H1 (cell line): Measurements from ENCODE around the gene PTPRG. TPM values are rescaled to one million over a fixed set of nuclear protein-coding genes. Genes with fewer than 3 reads are reported as not detected.
"Not testable (repeated sequence)": the region's sequence is repeated elsewhere in the genome, so short reads cannot be mapped to it uniquely, and the experiment has no call there.

Source experiments
- CTCF ChIA-PET: fragments of 300-600 bp; sonication (Branson Sonifier 250); formaldehyde crosslinking; loops from one replicate; lab custom pipeline; 2021; ENCODE audit not compliant: partially characterized antibody; lab: Charles Lee
- POLR2A ChIA-PET: fragments of 300-600 bp; sonication (Branson Sonifier 250); formaldehyde crosslinking; loops from one replicate; lab custom pipeline; 2021; ENCODE audit warnings: inconsistent platforms; ENCODE audit not compliant: partially characterized antibody; lab: Charles Lee
- DNase-seq, 2 experiments: peaks; one replicate each; pipeline versions ENCODE4 v3.0.0 to v3.0.0-alpha.2; 2010 to 2022; ENCODE audit warnings: low spot score in 2 of 2, low read depth in 1 of 2, mixed read lengths in 1 of 2
- FAIRE-seq: peaks from 2 replicates; lab custom pipeline; 2011; peaks lifted over from hg19 to GRCh38; lab: Jason Lieb, UNC
- H2AFZ ChIP-seq: 2 replicates; pipeline ENCODE4 v1.8.1; 2012; ENCODE audit warnings: low read length, inconsistent platforms
- H2AK5ac ChIP-seq: 2 replicates; pipeline ENCODE4 v1.6.1; 2013; ENCODE audit warnings: low read depth, low read length
- H2BK120ac ChIP-seq: replicated peaks from 2 replicates; pipeline ENCODE3; 2013; ENCODE audit warnings: low read depth, low read length, inconsistent platforms
- H2BK12ac ChIP-seq: 2 replicates; pipeline ENCODE4 v1.6.1; 2013; ENCODE audit warnings: low read depth, low read length
- H2BK15ac ChIP-seq: 2 replicates; pipeline ENCODE4 v1.6.1; 2013; ENCODE audit warnings: low read length
- H2BK20ac ChIP-seq: 2 replicates; pipeline ENCODE4 v1.6.1; 2013; ENCODE audit warnings: low read length
- H2BK5ac ChIP-seq: 2 replicates; pipeline ENCODE4 v1.6.1; 2013; ENCODE audit warnings: low read depth, low read length
- H3K14ac ChIP-seq: 2 replicates; pipeline ENCODE4 v1.6.1; 2013; ENCODE audit warnings: inconsistent platforms; ENCODE audit not compliant: insufficient read length
- H3K18ac ChIP-seq: 2 replicates; pipeline ENCODE4 v1.6.1; 2013; ENCODE audit warnings: low read length; ENCODE audit errors: extremely low read depth
- H3K23ac ChIP-seq: 2 replicates; pipeline ENCODE4 v1.6.1; 2013; ENCODE audit warnings: inconsistent platforms; ENCODE audit not compliant: insufficient read length
- H3K23me2 ChIP-seq: 2 replicates; pipeline ENCODE4 v1.6.1; 2013; ENCODE audit warnings: low read depth, low read length
- H3K27ac ChIP-seq: 2 replicates; pipeline ENCODE4 v1.6.1; 2011; ENCODE audit warnings: low read depth, low read length, inconsistent platforms
- H3K27me3 ChIP-seq, 4 experiments: replicated peaks in 1 of 4; 1 replicate in 1 of 4; 2 replicates in 3 of 4; pipeline versions ENCODE4 v1.6.1 to v1.8.1; 2011 to 2013; ENCODE audit warnings: low read length in 3 of 4, mild to moderate bottlenecking in 3 of 4, inconsistent platforms in 2 of 4, mixed read lengths in 2 of 4, moderate library complexity in 1 of 4; ENCODE audit not compliant: control insufficient read depth in 3 of 4, insufficient read depth in 3 of 4; ENCODE audit errors: extremely low read depth in 1 of 4
- H3K36me3 ChIP-seq, 4 experiments: 2 replicates each; pipeline versions ENCODE4 v1.6.1 to v1.8.1; 2011 to 2013; ENCODE audit warnings: mild to moderate bottlenecking in 4 of 4, low read length in 3 of 4, moderate library complexity in 2 of 4, control low read depth in 1 of 4, inconsistent platforms in 1 of 4; ENCODE audit not compliant: insufficient read depth in 4 of 4, control insufficient read depth in 2 of 4
- H3K4ac ChIP-seq: replicated peaks from 2 replicates; pipeline ENCODE3; 2013; ENCODE audit warnings: low read length, low read depth, mixed read lengths, inconsistent platforms; ENCODE audit not compliant: insufficient read length
- H3K4me1 ChIP-seq, 4 experiments: replicated peaks in 1 of 4; 1 replicate in 1 of 4; 2 replicates in 3 of 4; pipeline versions ENCODE4 v1.6.1 to v1.8.1; 2011 to 2013; ENCODE audit warnings: low read length in 3 of 4, inconsistent platforms in 2 of 4, mixed read lengths in 1 of 4; ENCODE audit not compliant: insufficient read depth in 4 of 4, control insufficient read depth in 3 of 4
- H3K4me2 ChIP-seq, 2 experiments: 2 replicates each; pipeline versions ENCODE4 v1.6.1 to v1.8.1; 2011 to 2013; ENCODE audit warnings: low read depth in 2 of 2, low read length in 2 of 2, control low read depth in 1 of 2, inconsistent platforms in 1 of 2, mild to moderate bottlenecking in 1 of 2; ENCODE audit not compliant: insufficient read depth in 1 of 2
- H3K4me3 ChIP-seq, 4 experiments: fragments of 200-600, 300-600 bp in 1 of 4; sonication (generic), shearing (Covaris generic), sonication (Bioruptor Twin) in 1 of 4; 2 replicates each; pipeline versions ENCODE4 v1.5.1 to v1.8.1; 2011 to 2016; ENCODE audit warnings: low read length in 4 of 4, low read depth in 3 of 4, control low read depth in 2 of 4, inconsistent platforms in 2 of 4, mild to moderate bottlenecking in 2 of 4, mixed read lengths in 1 of 4, moderate library complexity in 1 of 4; ENCODE audit not compliant: insufficient read depth in 2 of 4; ENCODE audit errors: extremely low read depth in 1 of 4
- H3K56ac ChIP-seq: replicated peaks from 2 replicates; pipeline ENCODE3; 2013; ENCODE audit warnings: low read depth, mild to moderate bottlenecking, mixed read lengths, low read length, inconsistent platforms; ENCODE audit not compliant: insufficient read length
- H3K79me1 ChIP-seq: 2 replicates; pipeline ENCODE4 v1.6.1; 2013; ENCODE audit warnings: low read depth, low read length, control low read depth
- H3K79me2 ChIP-seq, 2 experiments: 2 replicates each; pipeline versions ENCODE4 v1.6.1 to v1.8.1; 2012 to 2013; ENCODE audit warnings: low read length in 2 of 2, mild to moderate bottlenecking in 2 of 2, inconsistent platforms in 1 of 2; ENCODE audit not compliant: insufficient read depth in 2 of 2, control insufficient read depth in 1 of 2
- H3K9ac ChIP-seq, 4 experiments: replicated peaks in 1 of 4; 1 replicate in 1 of 4; 2 replicates in 3 of 4; pipeline versions ENCODE4 v1.6.1 to v1.8.1; 2011 to 2013; ENCODE audit warnings: low read depth in 3 of 4, low read length in 3 of 4, control low read depth in 2 of 4, mild to moderate bottlenecking in 2 of 4, moderate library complexity in 2 of 4, inconsistent platforms in 1 of 4; ENCODE audit errors: extremely low read depth in 1 of 4
- H3K9me3 ChIP-seq, 2 experiments: 2 replicates each; pipeline versions ENCODE4 v1.6.1 to v1.8.1; 2012 to 2013; ENCODE audit warnings: mild to moderate bottlenecking in 2 of 2, moderate library complexity in 2 of 2, control low read depth in 1 of 2, inconsistent platforms in 1 of 2, low read depth in 1 of 2, low read length in 1 of 2, mixed read lengths in 1 of 2; ENCODE audit not compliant: insufficient read depth in 2 of 2
- H4K20me1 ChIP-seq, 2 experiments: replicated peaks in 1 of 2; 2 replicates each; pipeline versions ENCODE3 to v1.8.1; 2011 to 2013; ENCODE audit warnings: inconsistent platforms in 2 of 2, low read length in 2 of 2, mild to moderate bottlenecking in 1 of 2; ENCODE audit not compliant: insufficient read depth in 2 of 2, control insufficient read depth in 1 of 2
- H4K5ac ChIP-seq: 2 replicates; pipeline ENCODE4 v1.6.1; 2013; ENCODE audit warnings: low read length, low read depth, mixed read lengths, inconsistent platforms; ENCODE audit not compliant: insufficient read length
- H4K8ac ChIP-seq: 2 replicates; pipeline ENCODE4 v1.8.0; 2013; ENCODE audit warnings: mild to moderate bottlenecking, moderate library complexity, low read length, inconsistent platforms; ENCODE audit not compliant: insufficient read depth; ENCODE audit errors: extremely low read depth
- H4K91ac ChIP-seq: replicated peaks from 2 replicates; pipeline ENCODE3; 2013; ENCODE audit warnings: low read length, mixed read lengths, inconsistent platforms; ENCODE audit not compliant: insufficient read length
- whole genome bisulfite sequencing, 2 experiments: shearing (Covaris generic) in 1 of 2; methylation state at CpG; one replicate each; pipeline versions ENCODE4 v1.1.6 to v1.1.7; 2013 to 2015; ENCODE audit warnings: low lambda C conversion rate in 2 of 2, mixed read lengths in 2 of 2, inconsistent platforms in 1 of 2, low coverage in 1 of 2, missing lambda C conversion rate in 1 of 2; ENCODE audit not compliant: insufficient replicate concordance in 2 of 2, insufficient coverage in 1 of 2, insufficient read length in 1 of 2; ENCODE audit errors: extremely low coverage in 1 of 2, missing lambda C conversion rate in 1 of 2; 5-methylcytosine and 5-hydroxymethylcytosine counted together
- polyA plus RNA-seq, 7 experiments: library from polyadenylated mRNA; depleted of rRNA in 3 of 7; stranded (reverse) in 5 of 7; unstranded in 2 of 7; fragments of >200 nt in 5 of 7; fragments of 200-250 nt in 2 of 7; gene quantifications; 1 replicate in 5 of 7; 2 replicates in 1 of 7; 4 replicates in 1 of 7; pipeline versions ENCODE4 v1.2.1 to v1.2.3, GENCODE V29; 2011 to 2013; ENCODE audit warnings: missing spikeins in 2 of 7, mixed read lengths in 2 of 7
- total RNA-seq: library from RNA; stranded (reverse); fragmentation: NEBNext Ultra II Directional; extraction: Animal tissue kit (Norgen Biotek cat#: 25700); gene quantifications from 2 replicates; pipeline ENCODE4 v1.2.1, GENCODE V29; 2021

PTPRG gene
- total and polyA plus RNA-seq, 2 of the 8 experiments (the other 6 are each of a cell fraction or from before 2014, with no cell fraction given) = 23.3 to 96.2 TPM

DNA sequence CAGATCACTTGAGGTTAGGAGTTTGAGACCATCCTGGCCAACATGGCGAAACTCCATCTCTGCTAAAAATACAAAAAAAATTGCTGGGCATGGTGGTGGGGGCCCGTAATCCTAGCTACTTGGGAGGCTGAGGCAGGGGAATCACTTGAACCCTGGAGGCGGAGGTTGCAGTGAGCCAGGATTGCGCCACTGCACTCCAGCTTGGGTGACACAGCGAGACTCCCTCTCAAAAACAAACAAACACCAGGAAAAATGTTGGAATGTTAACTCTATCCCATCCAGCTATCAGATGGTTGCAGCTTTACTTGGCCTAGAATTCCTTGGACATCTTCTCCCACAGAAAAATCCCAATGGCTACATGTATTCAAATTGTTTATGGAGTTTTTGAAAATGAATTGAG lies 254.9 kb downstream of the PTPRG start:
- H3K79me2 ChIP-seq = peaks cover 3 to 77% of the 10 kb centered on the region in 2 experiments; a peak in 3 of 4 replicates
- H2BK20ac ChIP-seq, H3K4me1 ChIP-seq, H4K8ac ChIP-seq, H4K91ac ChIP-seq, H3K4me3 ChIP-seq, H2BK15ac ChIP-seq, H3K23ac ChIP-seq, POLR2A ChIA-PET, H3K4me2 ChIP-seq, CTCF ChIA-PET, H3K14ac ChIP-seq, H3K36me3 ChIP-seq, H3K27ac ChIP-seq, H2BK12ac ChIP-seq, H2AFZ ChIP-seq, H3K23me2 ChIP-seq, H2BK120ac ChIP-seq, DNase-seq, H4K20me1 ChIP-seq, H2BK5ac ChIP-seq, H3K4ac ChIP-seq, H3K18ac ChIP-seq, FAIRE-seq, H4K5ac ChIP-seq, H2AK5ac ChIP-seq, H3K27me3 ChIP-seq, H3K9ac ChIP-seq, H3K79me1 ChIP-seq, H3K56ac ChIP-seq, H3K9me3 ChIP-seq: not testable (repeated sequence)
- WGBS, 2 experiments = 89% methylated on average over 5 of the region's 5 CpGs; no CpG with 5 or more reads in 1 of the 2 experiments
